IPS-15b (cell line): ENCODE measurements around the gene GALNT17.

Experiments
- H3K27me3 ChIP-seq: one replicate; pipeline ENCODE4 v1.6.1; 2013; ENCODE audit warnings: low read length; ENCODE audit not compliant: control insufficient read depth, insufficient read depth
- H3K36me3 ChIP-seq: one replicate; pipeline ENCODE4 v1.6.1; 2013; ENCODE audit warnings: low read length; ENCODE audit not compliant: control insufficient read depth, insufficient read depth
- H3K4me1 ChIP-seq: one replicate; pipeline ENCODE4 v1.6.1; 2013; ENCODE audit warnings: mild to moderate bottlenecking, low read length; ENCODE audit not compliant: control insufficient read depth, insufficient read depth
- H3K4me3 ChIP-seq: one replicate; pipeline ENCODE4 v1.5.1; 2013; ENCODE audit warnings: low read depth, low read length
- H3K9ac ChIP-seq: one replicate; pipeline ENCODE4 v1.6.1; 2013; ENCODE audit warnings: low read depth, mild to moderate bottlenecking, low read length
- H3K9me3 ChIP-seq: one replicate; pipeline ENCODE4 v1.6.1; 2013; ENCODE audit warnings: mild to moderate bottlenecking, low read length; ENCODE audit not compliant: control insufficient read depth, insufficient read depth

GALNT17 gene

GRCh38 chr7:71695186-71695585, 563.2 kb downstream of the GALNT17 start:
- Histone ChIP-seq H3K36me3 (no peaks in the 10 kb centered on the region), H3K4me1 (no peaks in the 10 kb centered on the region), H3K4me3 (no peak overlapping the region), H3K27me3 (no peaks in the 10 kb centered on the region), H3K9ac (no peak overlapping the region), H3K9me3 (no peaks in the 10 kb centered on the region)

GRCh38 chr7:71696511-71696910, 564.6 kb downstream of the GALNT17 start:
- Histone ChIP-seq H3K9me3 (no peaks in the 10 kb centered on the region), H3K4me3 (no peak overlapping the region), H3K36me3 (no peaks in the 10 kb centered on the region), H3K9ac (no peak overlapping the region), H3K4me1 (no peaks in the 10 kb centered on the region), H3K27me3 (no peaks in the 10 kb centered on the region)

GRCh38 chr7:71697400-71697799, 565.5 kb downstream of the GALNT17 start:
- no peaks in the 10 kb centered on the region for H3K36me3 ChIP-seq
- no peak overlapping the region for H3K9ac ChIP-seq
- H3K4me3 ChIP-seq = no peak overlapping the region
- no peaks in the 10 kb centered on the region for H3K9me3 ChIP-seq
- no peaks in the 10 kb centered on the region for H3K4me1 ChIP-seq
- H3K27me3 ChIP-seq = no peaks in the 10 kb centered on the region

GRCh38 chr7:71705217-71705616, 573.3 kb downstream of the GALNT17 start:
- no peaks in the 10 kb centered on the region for H3K4me1 ChIP-seq
- H3K9ac ChIP-seq = no peak overlapping the region
- no peak overlapping the region for H3K4me3 ChIP-seq
- no peaks in the 10 kb centered on the region for H3K27me3 ChIP-seq
- H3K9me3 ChIP-seq = no peaks in the 10 kb centered on the region
- H3K36me3 ChIP-seq = no peaks in the 10 kb centered on the region

- no peak overlapping the region for H3K9ac ChIP-seq
- H3K27me3 ChIP-seq = no peaks in the 10 kb centered on the region
- H3K4me3 ChIP-seq = no peak overlapping the region
- no peaks in the 10 kb centered on the region for H3K4me1 ChIP-seq
- H3K36me3 ChIP-seq = no peaks in the 10 kb centered on the region
- no peaks in the 10 kb centered on the region for H3K9me3 ChIP-seq
Observed at GRCh38 chr7:71705901-71706596, 574.1 kb downstream of the GALNT17 start.

GRCh38 chr7:71706597-71706975, 574.6 kb downstream of the GALNT17 start:
- Histone ChIP-seq H3K9me3 (no peaks in the 10 kb centered on the region), H3K4me3 (no peak overlapping the region), H3K27me3 (no peaks in the 10 kb centered on the region), H3K4me1 (no peaks in the 10 kb centered on the region), H3K9ac (no peak overlapping the region), H3K36me3 (no peaks in the 10 kb centered on the region)

- Histone ChIP-seq H3K9ac (no peak overlapping the region), H3K4me1 (no peaks in the 10 kb centered on the region), H3K36me3 (no peaks in the 10 kb centered on the region), H3K4me3 (no peak overlapping the region), H3K27me3 (no peaks in the 10 kb centered on the region), H3K9me3 (no peaks in the 10 kb centered on the region)
Observed at GRCh38 chr7:71707041-71707440, 575.1 kb downstream of the GALNT17 start.

GRCh38 chr7:71708710-71709109, 576.8 kb downstream of the GALNT17 start:
- no peaks in the 10 kb centered on the region for H3K36me3 ChIP-seq
- no peaks in the 10 kb centered on the region for H3K27me3 ChIP-seq
- no peaks in the 10 kb centered on the region for H3K9me3 ChIP-seq
- no peaks in the 10 kb centered on the region for H3K4me1 ChIP-seq
- no peak overlapping the region for H3K4me3 ChIP-seq
- no peak overlapping the region for H3K9ac ChIP-seq

GRCh38 chr7:71710442-71710841, 578.5 kb downstream of the GALNT17 start:
- H3K9ac ChIP-seq = no peak overlapping the region
- no peaks in the 10 kb centered on the region for H3K36me3 ChIP-seq
- H3K27me3 ChIP-seq = no peaks in the 10 kb centered on the region
- H3K9me3 ChIP-seq = no peaks in the 10 kb centered on the region
- no peak overlapping the region for H3K4me3 ChIP-seq
- no peaks in the 10 kb centered on the region for H3K4me1 ChIP-seq

- Histone ChIP-seq H3K9ac (no peak overlapping the region), H3K27me3 (no peaks in the 10 kb centered on the region), H3K4me1 (no peaks in the 10 kb centered on the region), H3K4me3 (no peak overlapping the region), H3K36me3 (no peaks in the 10 kb centered on the region), H3K9me3 (no peaks in the 10 kb centered on the region)
Observed at GRCh38 chr7:71712653-71713180, 580.8 kb downstream of the GALNT17 start.

GRCh38 chr7:71716690-71717089, 584.7 kb downstream of the GALNT17 start:
- Histone ChIP-seq H3K9ac (no peak overlapping the region), H3K4me1 (no peaks in the 10 kb centered on the region), H3K4me3 (no peak overlapping the region), H3K36me3 (no peaks in the 10 kb centered on the region), H3K27me3 (no peaks in the 10 kb centered on the region), H3K9me3 (no peaks in the 10 kb centered on the region)

GRCh38 chr7:71718563-71718962, 586.6 kb downstream of the GALNT17 start:
- no peaks in the 10 kb centered on the region for H3K27me3 ChIP-seq
- no peak overlapping the region for H3K9ac ChIP-seq
- no peaks in the 10 kb centered on the region for H3K4me1 ChIP-seq
- H3K4me3 ChIP-seq = no peak overlapping the region
- no peaks in the 10 kb centered on the region for H3K9me3 ChIP-seq
- no peaks in the 10 kb centered on the region for H3K36me3 ChIP-seq
